Loucy (cell line): ENCODE results near the gene SPZ1.

Source experiments
- H2AFZ ChIP-seq: fragments of 200-600 bp; sonication (generic); 2 replicates; pipeline ENCODE4 v1.6.0; 2016; ENCODE audit warnings: antibody characterized with exemption, mild to moderate bottlenecking, low read length, moderate library complexity
- H3F3A ChIP-seq: fragments of 200-600 bp; 2 replicates; pipeline ENCODE4 v1.6.0; 2016; ENCODE audit warnings: antibody characterized with exemption, low read depth, mild to moderate bottlenecking
- H3K27me3 ChIP-seq: fragments of 200-600 bp; sonication (generic); 2 replicates; pipeline ENCODE4 v1.6.1; 2014; ENCODE audit warnings: low read length, mild to moderate bottlenecking; ENCODE audit not compliant: insufficient read depth, poor library complexity, severe bottlenecking
- H3K36me3 ChIP-seq: fragments of 200-600 bp; sonication (generic); 2 replicates; pipeline ENCODE4 v1.6.1; 2016; ENCODE audit warnings: low read length; ENCODE audit not compliant: insufficient read depth
- H3K4me1 ChIP-seq: fragments of 200-600 bp; sonication (generic); 2 replicates; pipeline ENCODE4 v1.5.1; 2014; ENCODE audit warnings: low read length, mild to moderate bottlenecking; ENCODE audit not compliant: insufficient read depth, poor library complexity, severe bottlenecking
- H3K4me2 ChIP-seq: fragments of 200-600 bp; sonication (generic); 2 replicates; pipeline ENCODE4 v1.6.0; 2014; ENCODE audit warnings: antibody characterized with exemption, low read length, low read depth, mild to moderate bottlenecking; ENCODE audit not compliant: poor library complexity, severe bottlenecking
- H3K4me3 ChIP-seq: fragments of 200-600 bp; sonication (generic); 2 replicates; pipeline ENCODE4 v1.5.1; 2014; ENCODE audit warnings: low read length, mild to moderate bottlenecking, mixed read lengths; ENCODE audit not compliant: poor library complexity, severe bottlenecking
- H3K79me2 ChIP-seq: fragments of 200-600 bp; sonication (generic); 2 replicates; pipeline ENCODE4 v1.6.1; 2014; ENCODE audit warnings: low read length; ENCODE audit not compliant: insufficient read depth
- H3K9ac ChIP-seq: fragments of 200-600 bp; sonication (generic); 2 replicates; pipeline ENCODE4 v1.6.0; 2014; ENCODE audit warnings: mild to moderate bottlenecking, low read depth, low read length, moderate library complexity; ENCODE audit not compliant: poor library complexity, severe bottlenecking
- H3K9me2 ChIP-seq: fragments of 200-600 bp; sonication (generic); replicated peaks from 2 replicates; pipeline ENCODE4 v1.6.1; 2016; ENCODE audit warnings: low read depth, low read length, mixed read lengths
- H3K9me3 ChIP-seq: fragments of 200-600 bp; sonication (generic); 2 replicates; pipeline ENCODE4 v1.6.1; 2014; ENCODE audit warnings: mild to moderate bottlenecking, antibody characterized with exemption, low read length, low read depth; ENCODE audit not compliant: insufficient read depth
- H4K20me1 ChIP-seq: fragments of 200-600 bp; sonication (generic); 2 replicates; pipeline ENCODE4 v1.6.0; 2014; ENCODE audit warnings: antibody characterized with exemption, low read length, mild to moderate bottlenecking; ENCODE audit not compliant: insufficient read depth, poor library complexity, severe bottlenecking
- CTCF ChIP-seq: fragments of 200-600 bp; sonication (generic); conservative IDR thresholded peaks from 2 replicates; pipeline ENCODE4 v1.5.1; 2014; ENCODE audit warnings: mild to moderate bottlenecking, antibody characterized with exemption, low read length
- EZH2phosphoT487 ChIP-seq: fragments of 200-600 bp; IDR thresholded peaks from 2 replicates; pipeline ENCODE4 v1.6.1; 2018; ENCODE audit warnings: antibody characterized with exemption, mild to moderate bottlenecking, moderate library complexity, borderline replicate concordance

Gene SPZ1

GRCh38 chr5:80337379-80337778 is 17.6 kb downstream of the SPZ1 start:
- H3K36me3 ChIP-seq, result no peaks in the 10 kb centered on the region
- no peak overlapping the region for H2AFZ ChIP-seq
- H3K79me2 ChIP-seq, result no peaks in the 10 kb centered on the region
- H3K27me3 ChIP-seq, result no peaks in the 10 kb centered on the region
- no peaks in the 10 kb centered on the region for H4K20me1 ChIP-seq
- TF ChIP-seq CTCF (no peak), EZH2phosphoT487 (no peak)
- no peak overlapping the region for H3K4me2 ChIP-seq
- no peak overlapping the region for H3K9ac ChIP-seq
- H3K9me2 ChIP-seq, result no peaks in the 10 kb centered on the region
- no peaks in the 10 kb centered on the region for H3K9me3 ChIP-seq
- H3K4me1 ChIP-seq, result no peaks in the 10 kb centered on the region
- no peaks in the 10 kb centered on the region for H3F3A ChIP-seq
- H3K4me3 ChIP-seq, result no peak overlapping the region

GRCh38 chr5:80339116-80339515 is 19.3 kb downstream of the SPZ1 start:
- Histone ChIP-seq H3K36me3 (no peaks in the 10 kb centered on the region), H3K79me2 (no peaks in the 10 kb centered on the region), H4K20me1 (no peaks in the 10 kb centered on the region), H3K9me2 (no peaks in the 10 kb centered on the region), H3K4me1 (no peaks in the 10 kb centered on the region), H3K4me3 (no peak overlapping the region), H3K27me3 (no peaks in the 10 kb centered on the region), H3F3A (no peaks in the 10 kb centered on the region), H3K9ac (no peak overlapping the region), H3K9me3 (no peaks in the 10 kb centered on the region), H2AFZ (no peak overlapping the region), H3K4me2 (no peak overlapping the region)
- TF ChIP-seq EZH2phosphoT487 (no peak), CTCF (no peak)

- Histone ChIP-seq H3K79me2 (no peaks in the 10 kb centered on the region), H4K20me1 (no peaks in the 10 kb centered on the region), H3K9me3 (no peaks in the 10 kb centered on the region), H3K4me3 (no peak overlapping the region), H3K9ac (no peak overlapping the region), H3K27me3 (no peaks in the 10 kb centered on the region), H3K36me3 (no peaks in the 10 kb centered on the region), H3F3A (no peaks in the 10 kb centered on the region), H2AFZ (no peak overlapping the region), H3K4me1 (no peaks in the 10 kb centered on the region), H3K4me2 (no peak overlapping the region), H3K9me2 (no peaks in the 10 kb centered on the region)
- TF ChIP-seq CTCF, result no peak
- no peak for TF ChIP-seq EZH2phosphoT487
These were observed 21.4 kb downstream of the SPZ1 start for GRCh38 chr5:80341016-80341775.
